ENCODE data around the gene TSPAN9. TPM values are rescaled to one million over a fixed set of nuclear protein-coding genes. Genes with fewer than 3 reads are reported as not detected.

The TSPAN9 gene
- total and polyA plus RNA-seq, 9 of the 15 experiments (the other 6 are each of a cell fraction or from before 2014, with no cell fraction given) = 0.23 to 2.1 (median 0.60) TPM; not detected in 2

DNA sequence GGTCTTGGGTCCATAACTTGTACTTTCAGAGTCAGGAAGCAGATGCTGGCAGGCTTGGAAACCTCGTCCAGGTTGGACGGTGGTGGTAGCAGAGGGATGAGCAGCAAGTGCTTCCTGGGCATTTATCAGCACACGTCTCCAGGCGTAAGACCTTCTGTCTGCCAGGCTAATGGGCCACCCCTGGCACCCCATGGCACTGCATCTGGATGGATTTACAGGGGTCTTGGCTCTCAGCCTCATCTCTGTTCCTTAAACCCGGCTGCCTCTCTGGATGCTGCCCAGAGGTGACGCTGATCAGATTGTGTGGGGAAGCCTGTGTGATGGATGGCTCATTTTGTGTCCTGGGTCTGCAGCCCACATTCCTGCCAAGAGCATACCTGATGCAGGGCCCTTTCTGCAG lies 145.1 kb downstream of the TSPAN9 start:
- Histone ChIP-seq H3K79me2 (ENCODE audit: control insufficient read depth, insufficient read depth, low read length) (no peaks in the 10 kb centered on the region), H3K27me3 (ENCODE audit: control insufficient read depth in 2 of 2, insufficient read depth in 2 of 2, low read length in 2 of 2) (peaks cover 5 to 50% of the 10 kb centered on the region in 2 experiments; a peak in 4 of 5 replicates), H3K9me1 (ENCODE audit: control insufficient read depth, insufficient read depth, low read length) (no peaks in the 10 kb centered on the region), H3K9ac (ENCODE audit: insufficient read depth in 1 of 2, low read depth in 2 of 2, low read length in 2 of 2) (no peak overlapping the region), H3K4me3 (no peak overlapping the region), H3K36me3 (ENCODE audit: control insufficient read depth, insufficient read depth, low read length) (no peaks in the 10 kb centered on the region), H3K9me3 (replicated peaks; ENCODE audit: control insufficient read depth, insufficient read depth, low read depth, low read length) (no peaks in the 10 kb centered on the region), H2AFZ (ENCODE audit: low read depth, low read length) (no peak overlapping the region), H4K20me1 (replicated peaks; ENCODE audit: control insufficient read depth, insufficient read depth, low read length) (peaks cover 3% of the 10 kb centered on the region; the same call in 1 of the 2 replicates), H3K4me2 (ENCODE audit: insufficient read depth, low read length) (no peak overlapping the region), H3K4me1 (replicated peaks in 1 of 2; ENCODE audit: control insufficient read depth in 2 of 2, insufficient read depth in 2 of 2, low read length in 2 of 2) (no peaks in the 10 kb centered on the region), H3K27ac (ENCODE audit: extremely low read depth, low read depth, low read length) (no peak overlapping the region)
- ATAC-seq = no peak
- ChIA-PET POLR2A (no interaction called here), CTCF (ENCODE audit: low intra/inter-chr PET ratio) (no interaction called here)
- intact Hi-C loops (cut with micrococcal nuclease) (no loop called here), in situ Hi-C loops (cut with MboI) (no loop called here)
- 0% methylated on average over 6 of the region's 6 CpGs for WGBS (ENCODE audit: insufficient coverage, low coverage, missing lambda C conversion rate)
- TF ChIP-seq TFE3 (CRISPR knock-in tag; IDR thresholded peaks at IDR 0.05) = no peak
- no peak for TF ChIP-seq HEY1 (CRISPR knock-in tag; IDR thresholded peaks at IDR 0.05; ENCODE audit: borderline replicate concordance)
- no peak for TF ChIP-seq ZNF165 (CRISPR knock-in tag; IDR thresholded peaks at IDR 0.05; ENCODE audit: borderline replicate concordance)
- no peak for FAIRE-seq
- no TSS peak for BruUV-seq (replicated peaks)
- DNase-seq (ENCODE audit: extremely low read depth in 1 of 4, low spot score in 3 of 4) = no peak

- Histone ChIP-seq H2AFZ (ENCODE audit: low read depth, low read length) (no peak overlapping the region), H3K4me1 (replicated peaks in 1 of 2; ENCODE audit: control insufficient read depth in 2 of 2, insufficient read depth in 2 of 2, low read length in 2 of 2) (no peaks in the 10 kb centered on the region), H3K9me1 (ENCODE audit: control insufficient read depth, insufficient read depth, low read length) (no peaks in the 10 kb centered on the region), H3K9ac (ENCODE audit: insufficient read depth in 1 of 2, low read depth in 2 of 2, low read length in 2 of 2) (no peak overlapping the region), H3K36me3 (ENCODE audit: control insufficient read depth, insufficient read depth, low read length) (no peaks in the 10 kb centered on the region), H3K79me2 (ENCODE audit: control insufficient read depth, insufficient read depth, low read length) (no peaks in the 10 kb centered on the region), H3K4me2 (ENCODE audit: insufficient read depth, low read length) (no peak overlapping the region), H3K27me3 (ENCODE audit: control insufficient read depth in 2 of 2, insufficient read depth in 2 of 2, low read length in 2 of 2) (peaks cover 5 to 52% of the 10 kb centered on the region in 2 experiments; a peak in 4 of 5 replicates), H3K4me3 (no peak overlapping the region), H3K27ac (ENCODE audit: extremely low read depth, low read depth, low read length) (no peak overlapping the region), H3K9me3 (replicated peaks; ENCODE audit: control insufficient read depth, insufficient read depth, low read depth, low read length) (no peaks in the 10 kb centered on the region), H4K20me1 (replicated peaks; ENCODE audit: control insufficient read depth, insufficient read depth, low read length) (peaks cover 3% of the 10 kb centered on the region; the same call in 1 of the 2 replicates)
- no peak for ATAC-seq
- no TSS peak for BruUV-seq (replicated peaks)
- intact Hi-C loops (cut with micrococcal nuclease) = no loop called here
- POLR2A ChIA-PET = interaction anchor here (1.0 kb wide), 1 partner anchor 8 kb away, joined by 3 read pairs; no protein-coding TSS in a partner anchor
- no peak for DNase-seq (ENCODE audit: extremely low read depth in 1 of 4, low spot score in 3 of 4)
- in situ Hi-C loops (cut with MboI) = no loop called here
- no peak for FAIRE-seq
- 1% methylated on average over 13 of the region's 15 CpGs for WGBS (ENCODE audit: insufficient coverage, low coverage, missing lambda C conversion rate)
- CTCF ChIA-PET (ENCODE audit: low intra/inter-chr PET ratio) = no interaction called here
- no peak for TF ChIP-seq SMARCB1 (IDR thresholded peaks at IDR 0.05; ENCODE audit: insufficient read length, low read depth)
- no peak for TF ChIP-seq NFIC (IDR thresholded peaks at IDR 0.05)
- TF ChIP-seq, protein P1, sequence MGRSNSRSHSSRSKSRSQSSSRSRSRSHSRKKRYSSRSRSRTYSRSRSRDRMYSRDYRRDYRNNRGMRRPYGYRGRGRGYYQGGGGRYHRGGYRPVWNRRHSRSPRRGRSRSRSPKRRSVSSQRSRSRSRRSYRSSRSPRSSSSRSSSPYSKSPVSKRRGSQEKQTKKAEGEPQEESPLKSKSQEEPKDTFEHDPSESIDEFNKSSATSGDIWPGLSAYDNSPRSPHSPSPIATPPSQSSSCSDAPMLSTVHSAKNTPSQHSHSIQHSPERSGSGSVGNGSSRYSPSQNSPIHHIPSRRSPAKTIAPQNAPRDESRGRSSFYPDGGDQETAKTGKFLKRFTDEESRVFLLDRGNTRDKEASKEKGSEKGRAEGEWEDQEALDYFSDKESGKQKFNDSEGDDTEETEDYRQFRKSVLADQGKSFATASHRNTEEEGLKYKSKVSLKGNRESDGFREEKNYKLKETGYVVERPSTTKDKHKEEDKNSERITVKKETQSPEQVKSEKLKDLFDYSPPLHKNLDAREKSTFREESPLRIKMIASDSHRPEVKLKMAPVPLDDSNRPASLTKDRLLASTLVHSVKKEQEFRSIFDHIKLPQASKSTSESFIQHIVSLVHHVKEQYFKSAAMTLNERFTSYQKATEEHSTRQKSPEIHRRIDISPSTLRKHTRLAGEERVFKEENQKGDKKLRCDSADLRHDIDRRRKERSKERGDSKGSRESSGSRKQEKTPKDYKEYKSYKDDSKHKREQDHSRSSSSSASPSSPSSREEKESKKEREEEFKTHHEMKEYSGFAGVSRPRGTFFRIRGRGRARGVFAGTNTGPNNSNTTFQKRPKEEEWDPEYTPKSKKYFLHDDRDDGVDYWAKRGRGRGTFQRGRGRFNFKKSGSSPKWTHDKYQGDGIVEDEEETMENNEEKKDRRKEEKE (IDR thresholded peaks at IDR 0.05; ENCODE audit: borderline replicate concordance in 1 of 2, control insufficient read depth in 1 of 2, low read depth in 2 of 2, low read length in 1 of 2) = no peak
- no peak for TF ChIP-seq ZNF717 (CRISPR knock-in tag; IDR thresholded peaks at IDR 0.05)
- TF ChIP-seq EP400 (IDR thresholded peaks at IDR 0.05) = no peak
- no peak for TF ChIP-seq ZNF507 (tag; conservative IDR thresholded peaks at IDR 0.05)
- no peak for TF ChIP-seq DEAF1 (CRISPR knock-in tag; IDR thresholded peaks at IDR 0.05)
Measured at GRCh38 chr12:3222979-3223378, 145.8 kb downstream of the TSPAN9 start.

All from K562 (cell line).